ENCODE measurements around the gene CTNNA2. TPM values are rescaled to one million over a fixed set of nuclear protein-coding genes. Genes with fewer than 3 reads are reported as not detected.

CTNNA2 gene
- total and polyA plus RNA-seq, 4 donors: 0.01 to 0.37 TPM; not detected in 2

GRCh38 chr2:80299661-80300060, 786.8 kb downstream of the CTNNA2 start:
- Histone ChIP-seq H3K27me3 (ENCODE audit: control insufficient read depth in 3 of 3, insufficient read depth in 3 of 3, low read length in 2 of 3) (peaks cover 7 to 36% (median 21%) of the 10 kb centered on the region in 3 donors), H3K27ac (ENCODE audit: low read depth in 1 of 2, low read length in 1 of 2) (no peak overlapping the region), H3K9me3 (ENCODE audit: control insufficient read depth in 4 of 4, insufficient read depth in 3 of 4, low read length in 3 of 4) (peaks cover 0 to 11% (median 0%) of the 10 kb centered on the region in 4 donors), H3K4me3 (no peak overlapping the region), H3K36me3 (ENCODE audit: control insufficient read depth in 4 of 4, insufficient read depth in 4 of 4, low read length in 4 of 4) (no peaks in the 10 kb centered on the region), H3K9ac (ENCODE audit: insufficient read depth in 1 of 2, low read length in 2 of 2) (no peak overlapping the region), H3K4me1 (ENCODE audit: control insufficient read depth in 5 of 5, insufficient read depth in 5 of 5, low read length in 5 of 5) (peaks cover 0 to 25% (median 8%) of the 10 kb centered on the region in 5 donors)
- DNase-seq: no peak
- WGBS, 2 donors: 48 to 67% methylated on average over 5 of the region's 5 CpGs
- TF ChIP-seq CTCF (IDR thresholded peaks at IDR 0.05; ENCODE audit: control extremely low read depth, extremely low read depth): no peak
- ATAC-seq (ENCODE audit: insufficient read depth, low FRiP score): no peak

GRCh38 chr2:80300346-80300745, 787.5 kb downstream of the CTNNA2 start:
- ATAC-seq (ENCODE audit: insufficient read depth, low FRiP score) (no peak), DNase-seq (no peak)
- Histone ChIP-seq H3K9ac (ENCODE audit: insufficient read depth in 1 of 2, low read length in 2 of 2) (no peak overlapping the region), H3K4me1 (ENCODE audit: control insufficient read depth in 5 of 5, insufficient read depth in 5 of 5, low read length in 5 of 5) (peaks cover 0 to 31% (median 8%) of the 10 kb centered on the region in 5 donors), H3K27me3 (ENCODE audit: control insufficient read depth in 3 of 3, insufficient read depth in 3 of 3, low read length in 2 of 3) (peaks cover 7 to 39% (median 28%) of the 10 kb centered on the region in 3 donors), H3K27ac (ENCODE audit: low read depth in 1 of 2, low read length in 1 of 2) (no peak overlapping the region), H3K4me3 (no peak overlapping the region), H3K9me3 (ENCODE audit: control insufficient read depth in 4 of 4, insufficient read depth in 3 of 4, low read length in 3 of 4) (peaks cover 0 to 11% (median 0%) of the 10 kb centered on the region in 4 donors), H3K36me3 (ENCODE audit: control insufficient read depth in 4 of 4, insufficient read depth in 4 of 4, low read length in 4 of 4) (no peaks in the 10 kb centered on the region)
- 56 to 77% methylated on average over 1 of the region's 1 CpG for WGBS, 2 donors
- no peak for TF ChIP-seq CTCF (IDR thresholded peaks at IDR 0.05; ENCODE audit: control extremely low read depth, extremely low read depth)

GRCh38 chr2:80300954-80301353, 788.1 kb downstream of the CTNNA2 start:
- H3K4me1 ChIP-seq (ENCODE audit: control insufficient read depth in 5 of 5, insufficient read depth in 5 of 5, low read length in 5 of 5): peaks cover 0 to 31% (median 8%) of the 10 kb centered on the region in 5 donors
- no peak for DNase-seq
- H3K27me3 ChIP-seq (ENCODE audit: control insufficient read depth in 3 of 3, insufficient read depth in 3 of 3, low read length in 2 of 3): peaks cover 7 to 44% (median 31%) of the 10 kb centered on the region in 3 donors
- TF ChIP-seq CTCF (IDR thresholded peaks at IDR 0.05; ENCODE audit: control extremely low read depth, extremely low read depth): no peak
- no peak overlapping the region for H3K27ac ChIP-seq (ENCODE audit: low read depth in 1 of 2, low read length in 1 of 2)
- 24 to 46% methylated on average over 1 of the region's 1 CpG for WGBS, 2 donors
- H3K9me3 ChIP-seq (ENCODE audit: control insufficient read depth in 4 of 4, insufficient read depth in 3 of 4, low read length in 3 of 4): peaks cover 0 to 11% (median 0%) of the 10 kb centered on the region in 4 donors
- H3K9ac ChIP-seq (ENCODE audit: insufficient read depth in 1 of 2, low read length in 2 of 2): no peak overlapping the region
- no peaks in the 10 kb centered on the region for H3K36me3 ChIP-seq (ENCODE audit: control insufficient read depth in 4 of 4, insufficient read depth in 4 of 4, low read length in 4 of 4)
- ATAC-seq (ENCODE audit: insufficient read depth, low FRiP score): no peak
- H3K4me3 ChIP-seq: no peak overlapping the region

GRCh38 chr2:80302001-80302313, 789.1 kb downstream of the CTNNA2 start:
- Histone ChIP-seq H3K27ac (ENCODE audit: low read depth in 1 of 2, low read length in 1 of 2) (no peak overlapping the region), H3K36me3 (ENCODE audit: control insufficient read depth in 4 of 4, insufficient read depth in 4 of 4, low read length in 4 of 4) (no peaks in the 10 kb centered on the region), H3K9ac (ENCODE audit: insufficient read depth in 1 of 2, low read length in 2 of 2) (no peak overlapping the region), H3K27me3 (ENCODE audit: control insufficient read depth in 3 of 3, insufficient read depth in 3 of 3, low read length in 2 of 3) (peaks cover 7 to 50% (median 31%) of the 10 kb centered on the region in 3 donors), H3K4me1 (ENCODE audit: control insufficient read depth in 5 of 5, insufficient read depth in 5 of 5, low read length in 5 of 5) (peaks cover 0 to 31% (median 8%) of the 10 kb centered on the region in 5 donors), H3K4me3 (no peak overlapping the region), H3K9me3 (ENCODE audit: control insufficient read depth in 4 of 4, insufficient read depth in 3 of 4, low read length in 3 of 4) (peaks cover 0 to 11% (median 0%) of the 10 kb centered on the region in 4 donors)
- no peak for TF ChIP-seq CTCF (IDR thresholded peaks at IDR 0.05; ENCODE audit: control extremely low read depth, extremely low read depth)
- 30 to 45% methylated on average over 12 of the region's 12 CpGs for WGBS, 2 donors
- DNase-seq (no peak), ATAC-seq (ENCODE audit: insufficient read depth, low FRiP score) (no peak)
